ENCODE measurements around the gene JUNB.

- TF ChIP-seq, protein P1, sequence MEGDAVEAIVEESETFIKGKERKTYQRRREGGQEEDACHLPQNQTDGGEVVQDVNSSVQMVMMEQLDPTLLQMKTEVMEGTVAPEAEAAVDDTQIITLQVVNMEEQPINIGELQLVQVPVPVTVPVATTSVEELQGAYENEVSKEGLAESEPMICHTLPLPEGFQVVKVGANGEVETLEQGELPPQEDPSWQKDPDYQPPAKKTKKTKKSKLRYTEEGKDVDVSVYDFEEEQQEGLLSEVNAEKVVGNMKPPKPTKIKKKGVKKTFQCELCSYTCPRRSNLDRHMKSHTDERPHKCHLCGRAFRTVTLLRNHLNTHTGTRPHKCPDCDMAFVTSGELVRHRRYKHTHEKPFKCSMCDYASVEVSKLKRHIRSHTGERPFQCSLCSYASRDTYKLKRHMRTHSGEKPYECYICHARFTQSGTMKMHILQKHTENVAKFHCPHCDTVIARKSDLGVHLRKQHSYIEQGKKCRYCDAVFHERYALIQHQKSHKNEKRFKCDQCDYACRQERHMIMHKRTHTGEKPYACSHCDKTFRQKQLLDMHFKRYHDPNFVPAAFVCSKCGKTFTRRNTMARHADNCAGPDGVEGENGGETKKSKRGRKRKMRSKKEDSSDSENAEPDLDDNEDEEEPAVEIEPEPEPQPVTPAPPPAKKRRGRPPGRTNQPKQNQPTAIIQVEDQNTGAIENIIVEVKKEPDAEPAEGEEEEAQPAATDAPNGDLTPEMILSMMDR (IDR thresholded peaks at IDR 0.05) = no peak
- no peak for TF ChIP-seq POLR2A (IDR thresholded peaks at IDR 0.05)
- TF ChIP-seq POLR2AphosphoS5 (IDR thresholded peaks at IDR 0.05) = peak in 1 of 3 donors; percentile 42
- TF ChIP-seq EP300 (IDR thresholded peaks at IDR 0.05; ENCODE audit: low read depth) = no peak
Observed at GRCh38 chr19:12783849-12784393, 7.4 kb upstream of the JUNB start.

Measured in transverse colon (tissue), 4 donors.